Ascending aorta (tissue), 2 donors: ENCODE results near the gene MSLN. TPM values are rescaled to one million over a fixed set of nuclear protein-coding genes. Genes with fewer than 3 reads are reported as not detected.

Experiments
- DNase-seq, 2 donors: peaks; one replicate each; pipeline ENCODE4 v3.0.0-alpha.2; 2019; ENCODE audit warnings: low spot score in 2 of 2
- H3K27ac ChIP-seq, 2 donors: fragments of 200-600 bp; sonication (generic); one replicate each; pipeline ENCODE4 v1.5.1; 2016 to 2017; ENCODE audit warnings: mild to moderate bottlenecking in 1 of 2
- H3K27me3 ChIP-seq: fragments of 200-600 bp; sonication (generic); one replicate; pipeline ENCODE4 v1.5.1; 2017
- H3K36me3 ChIP-seq, 2 donors: fragments of 200-600 bp; sonication (generic); one replicate each; pipeline ENCODE4 v1.5.1; 2016
- H3K4me1 ChIP-seq, 2 donors: fragments of 200-600 bp; sonication (generic); one replicate each; pipeline ENCODE4 v1.5.1; 2016 to 2017; ENCODE audit warnings: mild to moderate bottlenecking in 1 of 2
- H3K4me3 ChIP-seq, 2 donors: fragments of 200-600 bp; sonication (generic); one replicate each; pipeline ENCODE4 v1.5.1; 2016 to 2017; ENCODE audit warnings: mild to moderate bottlenecking in 1 of 2
- H3K9me3 ChIP-seq, 2 donors: fragments of 200-600 bp; sonication (generic); one replicate each; pipeline ENCODE4 v1.5.1; 2016
- CTCF ChIP-seq, 3 experiments: fragments of 200-600 bp in 2 of 3; fragments of 450-650 bp in 1 of 3; sonication (generic) in 2 of 3; IDR thresholded peaks; one replicate each; pipeline ENCODE4 v1.5.1; 2016 to 2019; ENCODE audit warnings: antibody characterized with exemption in 3 of 3, mild to moderate bottlenecking in 1 of 3, moderate library complexity in 1 of 3
- intact Hi-C: fragments of 100-400 bp; cut with DNase I; formaldehyde crosslinking; loops from one replicate; pipeline ENCODE4 v1.15.1; 2023
- total RNA-seq: library from RNA; depleted of rRNA; stranded (reverse); fragments of >200 nt; gene quantifications from one replicate; pipeline ENCODE4 v1.1.0, GENCODE V29; 2016

MSLN gene
- total RNA-seq, 1 donor from 2014 or later: 1.7 TPM

- no peak for TF ChIP-seq CTCF (IDR thresholded peaks at IDR 0.05)
- Histone ChIP-seq H3K27ac (no peak overlapping the region), H3K36me3 (no peaks in the 10 kb centered on the region), H3K4me3 (no peak overlapping the region), H3K9me3 (no peaks in the 10 kb centered on the region), H3K4me1 (no peaks in the 10 kb centered on the region), H3K27me3 (no peaks in the 10 kb centered on the region)
- no peak for DNase-seq
- intact Hi-C loops: no loop called here
Observed at GRCh38 chr16:764848-765487, 4.4 kb downstream of the MSLN start.

- Histone ChIP-seq H3K27ac (no peak overlapping the region), H3K9me3 (no peaks in the 10 kb centered on the region), H3K27me3 (no peaks in the 10 kb centered on the region), H3K4me1 (no peaks in the 10 kb centered on the region), H3K4me3 (no peak overlapping the region), H3K36me3 (no peaks in the 10 kb centered on the region)
- DNase-seq: no peak
- no peak for TF ChIP-seq CTCF (IDR thresholded peaks at IDR 0.05)
- intact Hi-C loops: no loop called here
Observed at GRCh38 chr16:765488-765865, 4.9 kb downstream of the MSLN start.

- intact Hi-C loops: no loop called here
- TF ChIP-seq CTCF (IDR thresholded peaks at IDR 0.05): no peak
- H3K27ac ChIP-seq: no peak overlapping the region
- H3K4me3 ChIP-seq: no peak overlapping the region
- H3K9me3 ChIP-seq: no peaks in the 10 kb centered on the region
- H3K27me3 ChIP-seq: no peaks in the 10 kb centered on the region
- no peaks in the 10 kb centered on the region for H3K4me1 ChIP-seq
- DNase-seq: no peak
- H3K36me3 ChIP-seq: no peaks in the 10 kb centered on the region
Observed at GRCh38 chr16:766008-766819, 5.7 kb downstream of the MSLN start.

- H3K27ac ChIP-seq: no peak overlapping the region
- H3K4me1 ChIP-seq: no peaks in the 10 kb centered on the region
- no peak overlapping the region for H3K4me3 ChIP-seq
- H3K27me3 ChIP-seq: no peaks in the 10 kb centered on the region
- no peak for DNase-seq
- intact Hi-C loops: no loop called here
- no peaks in the 10 kb centered on the region for H3K9me3 ChIP-seq
- TF ChIP-seq CTCF (IDR thresholded peaks at IDR 0.05): no peak
- no peaks in the 10 kb centered on the region for H3K36me3 ChIP-seq
Observed at GRCh38 chr16:766820-767640, 6.5 kb downstream of the MSLN start.

- no peak for TF ChIP-seq CTCF (IDR thresholded peaks at IDR 0.05)
- Histone ChIP-seq H3K4me3 (no peak overlapping the region), H3K36me3 (no peaks in the 10 kb centered on the region), H3K9me3 (no peaks in the 10 kb centered on the region), H3K27ac (no peak overlapping the region), H3K27me3 (no peaks in the 10 kb centered on the region), H3K4me1 (no peaks in the 10 kb centered on the region)
- DNase-seq: no peak
- intact Hi-C loops: no loop called here
Observed at GRCh38 chr16:767743-768235, 7.3 kb downstream of the MSLN start.
